Esophagus (tissue), 2 donors: ENCODE measurements around the gene METTL24. TPM values are rescaled to one million over a fixed set of nuclear protein-coding genes. Genes with fewer than 3 reads are reported as not detected.
"Not testable (repeated sequence)": the region's sequence is repeated elsewhere in the genome, so short reads cannot be mapped to it uniquely, and the experiment has no call there.

Source experiments
- H3K27ac ChIP-seq, 2 donors: one replicate each; pipeline ENCODE4 v1.5.1; 2013; ENCODE audit warnings: low read depth in 2 of 2, mild to moderate bottlenecking in 2 of 2, inconsistent platforms in 1 of 2, low read length in 1 of 2, moderate library complexity in 1 of 2
- H3K27me3 ChIP-seq, 2 donors: one replicate each; pipeline ENCODE4 v1.6.1; 2013; ENCODE audit warnings: low read length in 2 of 2, control low read depth in 1 of 2, mild to moderate bottlenecking in 1 of 2; ENCODE audit not compliant: insufficient read depth in 2 of 2, control insufficient read depth in 1 of 2
- H3K36me3 ChIP-seq, 2 donors: one replicate each; pipeline ENCODE4 v1.6.1; 2013; ENCODE audit warnings: low read length in 1 of 2; ENCODE audit not compliant: control insufficient read depth in 2 of 2, insufficient read depth in 2 of 2
- H3K4me1 ChIP-seq, 2 donors: one replicate each; pipeline ENCODE4 v1.6.1; 2013; ENCODE audit warnings: low read length in 1 of 2; ENCODE audit not compliant: control insufficient read depth in 2 of 2, insufficient read depth in 2 of 2
- H3K4me3 ChIP-seq, 2 donors: one replicate each; pipeline ENCODE4 v1.5.1; 2013; ENCODE audit warnings: low read length in 2 of 2, mild to moderate bottlenecking in 2 of 2, low read depth in 1 of 2, moderate library complexity in 1 of 2
- H3K9me3 ChIP-seq, 2 donors: one replicate each; pipeline ENCODE4 v1.6.1; 2013; ENCODE audit warnings: mild to moderate bottlenecking in 2 of 2, low read depth in 1 of 2, low read length in 1 of 2, moderate library complexity in 1 of 2; ENCODE audit not compliant: control insufficient read depth in 2 of 2, insufficient read depth in 1 of 2
- WGBS, 2 donors: extraction: QIAGEN DNeasy Blood & Tissue Kit; methylation state at CpG; one replicate each; pipeline ENCODE4 v1.1.7; 2013; 5-methylcytosine and 5-hydroxymethylcytosine counted together
- polyA plus RNA-seq, 2 donors: library from polyadenylated mRNA; stranded (reverse); fragments of 200-250 nt; gene quantifications; one replicate each; pipeline ENCODE4 v1.2.3, GENCODE V29; 2013
- donor health status: healthy with polysubstance abuse.
- donor health status: Bipolar disorder and iron deficiency.

The METTL24 gene
- polyA plus RNA-seq, 2 donors = 0.14 to 0.34 TPM

DNA sequence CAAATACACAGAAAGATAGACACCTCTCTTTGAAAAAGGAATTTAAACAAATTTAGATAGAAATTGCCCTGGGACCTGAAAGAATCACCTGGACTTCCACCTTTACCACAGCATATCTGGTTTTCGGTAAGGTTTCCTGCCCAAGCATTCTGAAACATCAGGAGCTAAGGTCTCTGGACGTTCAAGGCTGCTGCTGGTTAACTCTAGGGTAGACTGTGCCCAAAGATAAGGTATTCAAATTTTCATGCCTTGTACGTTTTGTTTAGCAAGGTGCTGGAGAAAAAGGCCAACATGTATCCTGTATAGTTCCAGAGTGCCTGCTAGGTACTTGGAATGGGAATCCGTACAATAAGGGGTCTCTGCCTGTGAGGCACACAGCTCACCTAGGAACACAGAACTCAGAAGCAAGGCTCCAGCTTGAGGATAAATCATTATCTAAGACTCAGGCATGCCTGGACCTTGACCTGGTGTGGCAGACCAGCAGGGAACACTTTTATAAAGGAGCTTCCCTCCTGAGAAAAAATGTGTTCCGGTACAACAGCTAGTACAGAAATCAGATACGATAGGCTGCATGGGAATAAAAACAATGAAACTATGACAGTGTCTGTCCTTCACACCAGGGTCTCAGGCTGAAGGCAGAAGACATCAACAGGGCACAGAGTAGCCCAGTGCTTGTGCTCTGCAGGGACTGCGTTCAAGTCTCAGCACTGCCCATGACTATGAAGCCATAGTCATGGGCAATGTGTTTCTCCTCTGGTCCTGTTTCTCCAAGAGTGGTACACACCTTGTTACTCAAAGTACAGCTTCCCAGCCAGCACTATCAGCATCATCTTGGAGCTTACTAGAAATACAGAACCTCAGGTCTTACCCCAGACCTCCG, 70.4 kb downstream of the METTL24 start:
- WGBS, 2 donors = 67 to 87% methylated on average over 8 of the region's 8 CpGs
- Histone ChIP-seq H3K36me3 (no peaks in the 10 kb centered on the region), H3K27me3 (no peaks in the 10 kb centered on the region), H3K4me1 (peaks cover 0 to 3% of the 10 kb centered on the region in 2 donors), H3K9me3 (no peaks in the 10 kb centered on the region), H3K4me3 (no peak overlapping the region), H3K27ac (no peak overlapping the region)

DNA sequence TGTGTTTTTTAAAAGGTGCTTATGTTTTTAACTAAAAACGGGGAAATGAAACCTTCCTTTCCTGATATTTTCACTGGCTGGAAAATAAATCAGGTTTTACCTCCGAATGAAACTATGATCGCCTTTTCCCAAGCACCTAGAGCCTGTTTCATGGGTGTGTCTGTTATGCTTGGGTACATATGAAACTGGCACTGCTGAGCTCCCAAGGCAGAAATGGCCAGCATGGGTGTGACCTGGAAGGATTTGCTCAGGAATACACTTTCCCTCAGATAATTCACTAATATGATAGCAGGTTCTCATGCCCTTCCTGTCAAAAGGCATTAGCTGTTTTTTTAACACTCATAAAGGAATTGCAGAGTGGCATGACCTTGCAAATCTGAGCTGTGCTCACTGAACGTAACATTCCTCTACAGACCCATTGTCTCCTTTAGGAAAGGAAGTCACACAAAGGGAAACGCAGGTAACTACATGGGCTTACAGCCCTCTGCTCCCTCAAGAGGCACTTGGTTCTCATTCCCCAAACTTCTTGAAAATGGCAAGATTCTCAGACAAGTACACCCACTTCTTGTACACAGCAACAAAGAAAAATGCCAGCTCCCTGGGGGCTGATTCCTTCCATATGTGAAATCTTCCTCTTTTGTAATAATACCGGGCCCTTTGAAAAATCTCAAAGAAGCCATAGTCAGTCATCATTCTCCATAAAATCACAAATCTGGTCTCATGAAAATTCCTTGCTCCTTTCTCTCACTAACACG, 72.7 kb downstream of the METTL24 start:
- peaks cover 0 to 3% of the 10 kb centered on the region in 2 donors for H3K4me1 ChIP-seq
- H3K4me3 ChIP-seq = no peak overlapping the region
- H3K27me3 ChIP-seq = no peaks in the 10 kb centered on the region
- 50 to 68% methylated on average over 7 of the region's 7 CpGs for WGBS, 2 donors
- H3K36me3 ChIP-seq = no peaks in the 10 kb centered on the region
- H3K27ac ChIP-seq = peak overlapping the region; percentile 73 to 83
- H3K9me3 ChIP-seq = no peaks in the 10 kb centered on the region

DNA sequence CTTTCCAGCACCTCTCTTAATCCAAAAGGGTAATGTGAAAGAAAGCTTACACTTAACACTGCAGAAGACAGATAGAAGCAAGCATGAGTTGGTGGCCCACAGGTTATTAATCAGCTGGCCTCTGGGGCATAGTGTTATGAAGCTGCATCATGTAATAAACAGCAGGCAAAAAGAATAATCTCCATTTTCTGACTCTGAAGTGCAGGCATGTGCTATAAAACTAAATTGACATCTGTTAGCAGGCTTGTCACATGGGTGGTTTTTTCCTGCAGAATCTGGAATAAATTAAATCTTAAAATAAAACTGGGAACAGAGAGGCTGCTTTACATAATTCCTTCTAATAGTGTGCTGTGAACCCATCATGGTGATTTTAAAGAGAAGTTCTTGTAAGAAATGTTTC, 73.3 kb downstream of the METTL24 start:
- Histone ChIP-seq H3K27ac (peak overlapping the region; percentile 35 to 53), H3K9me3 (no peaks in the 10 kb centered on the region), H3K4me1 (peaks cover 0 to 3% of the 10 kb centered on the region in 2 donors), H3K36me3 (no peaks in the 10 kb centered on the region), H3K4me3 (no peak overlapping the region), H3K27me3 (no peaks in the 10 kb centered on the region)

DNA sequence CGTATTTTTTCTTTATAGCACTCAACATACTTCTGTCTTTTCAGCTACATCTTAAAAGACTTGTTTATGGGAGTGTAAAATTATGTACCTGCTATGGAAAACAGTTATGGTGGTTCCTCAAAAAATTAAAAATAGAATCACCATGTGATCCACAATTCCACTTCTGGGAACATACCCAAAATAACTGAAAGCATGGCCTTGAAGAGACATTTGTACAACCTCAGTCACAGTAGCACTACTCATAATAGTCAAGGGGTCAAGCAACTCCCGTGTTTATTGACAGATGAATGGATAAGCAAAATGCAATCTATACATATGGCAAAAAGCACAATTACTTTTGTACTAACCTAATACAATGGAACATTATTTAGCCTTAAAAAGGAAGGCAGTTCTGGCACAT, 74.5 kb downstream of the METTL24 start:
- Histone ChIP-seq H3K36me3 (no peaks in the 10 kb centered on the region), H3K27me3 (no peaks in the 10 kb centered on the region), H3K4me3 (no peak overlapping the region), H3K4me1 (peaks cover 0 to 3% of the 10 kb centered on the region in 2 donors), H3K27ac (no peak overlapping the region), H3K9me3 (no peaks in the 10 kb centered on the region)
- 82% methylated on average over 2 of the region's 2 CpGs for WGBS, 2 donors

DNA sequence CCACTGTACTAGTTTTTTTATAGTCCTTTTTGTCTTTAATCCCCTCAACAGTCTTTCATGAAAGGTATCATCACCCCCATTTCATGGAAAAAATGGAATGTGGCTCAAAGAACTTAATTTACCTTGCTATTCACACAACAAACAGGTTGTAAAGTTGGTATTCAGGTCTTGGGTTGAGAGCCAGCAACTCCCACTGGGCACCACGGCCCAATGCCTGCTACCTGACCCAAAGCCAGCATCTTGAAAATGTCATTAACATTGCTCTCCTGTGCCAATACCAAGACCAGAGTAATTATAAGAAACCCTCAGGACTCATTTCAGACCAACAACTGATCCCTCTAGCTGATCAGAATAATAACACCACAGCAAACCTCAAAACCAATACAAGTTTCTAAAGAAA, 75.7 kb downstream of the METTL24 start:
- 56% methylated on average over 1 of the region's 1 CpG for WGBS, 2 donors
- H3K36me3 ChIP-seq = no peaks in the 10 kb centered on the region
- H3K27ac ChIP-seq = no peak overlapping the region
- H3K27me3 ChIP-seq = no peaks in the 10 kb centered on the region
- H3K4me3 ChIP-seq = no peak overlapping the region
- peaks cover 0 to 3% of the 10 kb centered on the region in 2 donors for H3K4me1 ChIP-seq
- H3K9me3 ChIP-seq = no peaks in the 10 kb centered on the region

DNA sequence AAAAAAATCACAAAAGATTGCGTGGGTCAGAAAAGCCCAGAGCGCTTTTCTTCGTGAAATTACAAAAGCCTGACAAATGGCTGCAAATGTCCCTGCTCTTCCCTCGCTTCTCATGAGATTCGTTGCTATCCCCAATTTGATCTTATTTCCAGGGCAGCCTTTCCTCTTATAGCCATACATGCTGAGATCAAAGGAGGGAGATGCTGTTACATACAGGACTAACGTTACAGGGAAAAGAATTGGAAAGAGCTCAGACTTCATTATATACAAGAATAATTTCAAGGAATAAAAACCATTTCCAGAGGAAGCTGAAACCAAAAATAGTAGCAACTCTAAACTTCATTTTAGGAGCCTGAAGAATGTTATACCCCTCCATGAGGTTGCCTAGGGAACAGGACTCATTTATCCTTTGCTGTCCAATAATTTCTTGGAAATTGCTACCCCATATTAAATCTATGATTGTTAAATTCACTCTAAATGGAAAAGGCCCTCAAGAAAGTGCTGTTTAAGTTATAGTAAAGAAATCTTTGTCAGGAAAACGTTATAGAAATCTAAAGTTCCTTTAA, 81.0 kb downstream of the METTL24 start:
- Histone ChIP-seq H3K9me3 (no peaks in the 10 kb centered on the region), H3K27me3 (no peaks in the 10 kb centered on the region), H3K4me3 (no peak overlapping the region), H3K27ac (no peak overlapping the region), H3K36me3 (no peaks in the 10 kb centered on the region), H3K4me1 (no peaks in the 10 kb centered on the region)
- 61 to 69% methylated on average over 7 of the region's 7 CpGs for WGBS, 2 donors

DNA sequence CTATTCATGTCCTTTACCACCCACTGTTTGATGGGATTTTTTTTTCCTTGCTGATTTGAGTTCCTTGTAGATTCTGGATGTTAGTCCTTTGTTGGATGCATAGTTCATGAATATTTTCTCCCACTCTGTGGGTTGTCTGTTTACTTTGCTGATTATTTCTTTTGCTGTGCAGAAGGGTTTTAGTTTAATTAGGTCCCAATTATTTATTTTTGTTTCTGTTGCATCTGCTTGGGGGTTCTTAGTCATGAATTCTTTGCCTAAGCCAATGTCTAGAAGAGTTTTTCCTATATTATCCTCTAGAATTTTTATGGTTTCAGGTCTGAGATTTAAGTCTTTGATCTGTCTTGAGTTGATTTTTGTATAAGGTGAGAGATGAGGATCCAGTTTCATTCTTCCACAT, 85.4 kb downstream of the METTL24 start:
- H3K27ac ChIP-seq, H3K36me3 ChIP-seq, H3K4me3 ChIP-seq, H3K27me3 ChIP-seq, H3K4me1 ChIP-seq, H3K9me3 ChIP-seq: not testable (repeated sequence)

DNA sequence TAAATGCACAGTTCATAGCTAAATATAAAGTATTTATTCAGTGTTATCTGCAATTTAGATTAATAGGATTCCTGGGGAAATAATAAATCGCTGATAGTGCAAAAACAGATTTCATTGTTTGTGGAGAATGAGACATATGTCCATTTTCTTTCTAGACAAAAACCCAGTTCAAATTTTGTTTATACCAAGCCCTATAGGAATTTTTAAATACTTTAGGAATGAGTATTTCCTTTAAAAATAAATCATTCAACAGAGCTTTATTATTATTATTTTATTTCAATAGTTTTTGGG, 86.5 kb downstream of the METTL24 start:
- WGBS, 2 donors = 79 to 99% methylated on average over 1 of the region's 1 CpG
- Histone ChIP-seq H3K4me1 (no peaks in the 10 kb centered on the region), H3K27ac (no peak overlapping the region), H3K9me3 (no peaks in the 10 kb centered on the region), H3K36me3 (no peaks in the 10 kb centered on the region), H3K27me3 (no peaks in the 10 kb centered on the region), H3K4me3 (no peak overlapping the region)

DNA sequence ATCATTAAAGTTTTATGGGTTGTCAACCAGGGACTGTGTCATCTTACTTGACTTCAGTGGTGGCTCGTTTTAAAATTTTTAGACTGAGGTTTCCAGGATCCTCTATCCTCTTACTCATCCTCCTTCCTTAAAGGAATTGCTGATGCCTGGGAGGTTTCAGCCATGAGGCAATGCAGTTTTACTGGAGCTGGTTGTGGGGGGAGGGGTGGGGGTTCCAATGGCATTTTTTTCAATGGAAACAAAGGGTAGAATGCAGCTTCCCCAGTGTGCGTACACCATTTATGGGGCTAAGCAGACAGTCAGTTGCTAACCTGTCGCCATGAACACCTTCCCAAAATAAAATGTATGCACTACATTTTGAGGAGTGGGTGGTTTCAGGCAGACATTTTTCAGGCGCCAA, 88.0 kb downstream of the METTL24 start:
- no peak overlapping the region for H3K4me3 ChIP-seq
- H3K9me3 ChIP-seq = no peaks in the 10 kb centered on the region
- H3K36me3 ChIP-seq = no peaks in the 10 kb centered on the region
- no peaks in the 10 kb centered on the region for H3K4me1 ChIP-seq
- H3K27me3 ChIP-seq = no peaks in the 10 kb centered on the region
- no peak overlapping the region for H3K27ac ChIP-seq
- WGBS, 2 donors = 79 to 80% methylated on average over 4 of the region's 4 CpGs
